Neural progenitor cell (in vitro differentiated cells): ENCODE data around the gene P3H2. TPM values are rescaled to one million over a fixed set of nuclear protein-coding genes. Genes with fewer than 3 reads are reported as not detected.

ENCODE experiments used
- DNase-seq: peaks from one replicate; pipeline ENCODE4 v3.0.0-alpha.2; 2016; ENCODE audit warnings: low spot score
- H2AFZ ChIP-seq: fragments of 200-600 bp; sonication (generic); replicated peaks from 2 replicates; pipeline ENCODE4 v1.6.1; 2016; ENCODE audit warnings: antibody characterized with exemption
- H3F3A ChIP-seq: fragments of 200-600 bp; sonication (generic); 2 replicates; pipeline ENCODE4 v1.6.1; 2016; ENCODE audit warnings: antibody characterized with exemption, low read depth
- H3K27ac ChIP-seq: fragments of 200-600 bp; sonication (generic); 2 replicates; pipeline ENCODE4 v1.5.1; 2016; ENCODE audit warnings: mild to moderate bottlenecking
- H3K27me3 ChIP-seq: fragments of 200-600 bp; sonication (generic); 2 replicates; pipeline ENCODE4 v1.6.1; 2016; ENCODE audit warnings: mild to moderate bottlenecking, moderate library complexity
- H3K36me3 ChIP-seq: fragments of 200-600 bp; sonication (generic); 2 replicates; pipeline ENCODE4 v1.5.1; 2016
- H3K4me1 ChIP-seq: fragments of 200-600 bp; sonication (generic); 2 replicates; pipeline ENCODE4 v1.6.1; 2016; ENCODE audit warnings: mixed run types
- H3K4me2 ChIP-seq: fragments of 200-600 bp; sonication (generic); 2 replicates; pipeline ENCODE4 v1.6.1; 2016
- H3K4me3 ChIP-seq: fragments of 200-600 bp; sonication (generic); 2 replicates; pipeline ENCODE4 v1.5.1; 2016
- H3K79me2 ChIP-seq: fragments of 200-600 bp; sonication (generic); 2 replicates; pipeline ENCODE4 v1.6.1; 2016; ENCODE audit warnings: low read depth
- H3K9ac ChIP-seq: fragments of 200-600 bp; sonication (generic); 2 replicates; pipeline ENCODE4 v1.6.1; 2016
- H3K9me3 ChIP-seq: fragments of 200-600 bp; sonication (generic); 2 replicates; pipeline ENCODE4 v1.5.1; 2016; ENCODE audit warnings: low read depth
- H4K20me1 ChIP-seq: fragments of 200-600 bp; sonication (generic); 2 replicates; pipeline ENCODE4 v1.6.1; 2016; ENCODE audit warnings: low read depth
- H3K27ac Mint-ChIP-seq: 3 replicates; pipeline ENCODE4 v1.8.0; 2021; ENCODE audit warnings: mixed read lengths
- H3K27me3 Mint-ChIP-seq: 2 replicates; pipeline ENCODE4 v1.8.0; 2022; ENCODE audit warnings: low read depth, mild to moderate bottlenecking, inconsistent platforms, moderate library complexity, mixed read lengths; ENCODE audit not compliant: insufficient read depth
- H3K36me3 Mint-ChIP-seq: 3 replicates; pipeline ENCODE4 v1.8.0; 2021; ENCODE audit warnings: mixed read lengths
- H3K4me1 Mint-ChIP-seq: 3 replicates; pipeline ENCODE4 v1.8.0; 2021; ENCODE audit warnings: mixed read lengths
- H3K4me3 Mint-ChIP-seq: 3 replicates; pipeline ENCODE4 v1.8.0; 2021; ENCODE audit warnings: mild to moderate bottlenecking, moderate library complexity, mixed read lengths
- H3K9me3 Mint-ChIP-seq: 3 replicates; pipeline ENCODE4 v1.8.0; 2020; ENCODE audit warnings: mixed read lengths
- CTCF ChIP-seq: fragments of 200-600 bp; sonication (generic); IDR thresholded peaks from 2 replicates; pipeline ENCODE4 v1.5.1; 2017; ENCODE audit warnings: antibody characterized with exemption, mild to moderate bottlenecking
- EZH2 ChIP-seq: fragments of 200-600 bp; sonication (generic); IDR thresholded peaks from 2 replicates; pipeline ENCODE4 v1.6.1; 2017; ENCODE audit warnings: antibody characterized with exemption, mild to moderate bottlenecking, moderate library complexity
- EZH2phosphoT487 ChIP-seq: fragments of 200-600 bp; sonication (generic); IDR thresholded peaks from 2 replicates; pipeline ENCODE4 v1.6.1; 2017; ENCODE audit warnings: antibody characterized with exemption
- total RNA-seq: library from RNA; depleted of rRNA; stranded (reverse); fragments of >200 nt; gene quantifications from 2 replicates; pipeline ENCODE4 v1.2.3, GENCODE V29; 2015; ENCODE audit warnings: low replicate concordance

P3H2 gene
- total RNA-seq, 1 donor from 2014 or later: 21.4 TPM

GRCh38 chr3:190027116-190027515, 93.6 kb downstream of the P3H2 start:
- no peak for DNase-seq
- Histone ChIP-seq H2AFZ (no peak overlapping the region), H3K4me2 (no peak overlapping the region), H3K4me1 (no peaks in the 10 kb centered on the region), H3K9ac (no peak overlapping the region), H3K36me3 (no peaks in the 10 kb centered on the region), H3K79me2 (no peaks in the 10 kb centered on the region), H3K27me3 (no peaks in the 10 kb centered on the region), H3K4me3 (no peak overlapping the region), H4K20me1 (no peaks in the 10 kb centered on the region), H3K27ac (no peak overlapping the region), H3F3A (no peaks in the 10 kb centered on the region), H3K9me3 (no peaks in the 10 kb centered on the region)
- Mint-ChIP-seq H3K27ac (no peak overlapping the region), H3K4me3 (no peak overlapping the region), H3K4me1 (peaks cover 6% of the 10 kb centered on the region), H3K36me3 (peaks cover 2% of the 10 kb centered on the region), H3K9me3 (no peaks in the 10 kb centered on the region), H3K27me3 (no peaks in the 10 kb centered on the region)
- no peak for TF ChIP-seq EZH2phosphoT487

- H3K4me3 ChIP-seq: no peak overlapping the region
- no peaks in the 10 kb centered on the region for H3K9me3 Mint-ChIP-seq
- H3K4me2 ChIP-seq: no peak overlapping the region
- H3K27ac Mint-ChIP-seq: no peak overlapping the region
- peaks cover 2% of the 10 kb centered on the region for H3K36me3 Mint-ChIP-seq
- H3K9me3 ChIP-seq: no peaks in the 10 kb centered on the region
- no peak overlapping the region for H3K27ac ChIP-seq
- H4K20me1 ChIP-seq: no peaks in the 10 kb centered on the region
- DNase-seq: no peak
- H3K36me3 ChIP-seq: no peaks in the 10 kb centered on the region
- no peaks in the 10 kb centered on the region for H3K79me2 ChIP-seq
- no peak overlapping the region for H3K9ac ChIP-seq
- H3K27me3 Mint-ChIP-seq: no peaks in the 10 kb centered on the region
- TF ChIP-seq EZH2phosphoT487: no peak
- no peak for TF ChIP-seq EZH2
- no peak overlapping the region for H2AFZ ChIP-seq
- H3F3A ChIP-seq: no peaks in the 10 kb centered on the region
- no peaks in the 10 kb centered on the region for H3K4me1 ChIP-seq
- H3K27me3 ChIP-seq: no peaks in the 10 kb centered on the region
- peaks cover 6% of the 10 kb centered on the region for H3K4me1 Mint-ChIP-seq
- H3K4me3 Mint-ChIP-seq: no peak overlapping the region
Observed at GRCh38 chr3:190026154-190026553, 94.5 kb downstream of the P3H2 start.

GRCh38 chr3:190024912-190025311, 95.8 kb downstream of the P3H2 start:
- H3K27ac ChIP-seq: no peak overlapping the region
- TF ChIP-seq EZH2phosphoT487 (no peak), EZH2 (no peak), CTCF (no peak)
- no peaks in the 10 kb centered on the region for H3K79me2 ChIP-seq
- Mint-ChIP-seq H3K27ac (no peak overlapping the region), H3K27me3 (no peaks in the 10 kb centered on the region), H3K4me3 (no peak overlapping the region), H3K9me3 (no peaks in the 10 kb centered on the region), H3K36me3 (peaks cover 2% of the 10 kb centered on the region), H3K4me1 (peaks cover 15% of the 10 kb centered on the region)
- H3F3A ChIP-seq: no peaks in the 10 kb centered on the region
- no peaks in the 10 kb centered on the region for H3K36me3 ChIP-seq
- H3K27me3 ChIP-seq: no peaks in the 10 kb centered on the region
- no peak overlapping the region for H2AFZ ChIP-seq
- H3K9ac ChIP-seq: no peak overlapping the region
- H3K9me3 ChIP-seq: no peaks in the 10 kb centered on the region
- no peaks in the 10 kb centered on the region for H4K20me1 ChIP-seq
- H3K4me1 ChIP-seq: peaks cover 10% of the 10 kb centered on the region
- no peak overlapping the region for H3K4me2 ChIP-seq
- no peak for DNase-seq
- H3K4me3 ChIP-seq: no peak overlapping the region

- Histone ChIP-seq H3K9me3 (no peaks in the 10 kb centered on the region), H3K9ac (no peak overlapping the region), H3K4me1 (peaks cover 13% of the 10 kb centered on the region), H3K4me2 (no peak overlapping the region), H3K4me3 (no peak overlapping the region), H3K27me3 (no peaks in the 10 kb centered on the region), H3K79me2 (no peaks in the 10 kb centered on the region), H2AFZ (no peak overlapping the region), H4K20me1 (no peaks in the 10 kb centered on the region), H3K36me3 (no peaks in the 10 kb centered on the region), H3F3A (no peaks in the 10 kb centered on the region), H3K27ac (no peak overlapping the region)
- H3K36me3 Mint-ChIP-seq: peaks cover 2% of the 10 kb centered on the region
- H3K4me3 Mint-ChIP-seq: no peak overlapping the region
- no peaks in the 10 kb centered on the region for H3K27me3 Mint-ChIP-seq
- H3K4me1 Mint-ChIP-seq: peaks cover 21% of the 10 kb centered on the region
- no peaks in the 10 kb centered on the region for H3K9me3 Mint-ChIP-seq
- TF ChIP-seq CTCF (no peak), EZH2 (no peak), EZH2phosphoT487 (no peak)
- no peak overlapping the region for H3K27ac Mint-ChIP-seq
- DNase-seq: no peak
Observed at GRCh38 chr3:190019844-190020243, 100.9 kb downstream of the P3H2 start.
